Measurements from ENCODE around the gene EFCAB9. TPM values are rescaled to one million over a fixed set of nuclear protein-coding genes. Genes with fewer than 3 reads are reported as not detected.

The EFCAB9 gene
- total and polyA plus RNA-seq, 11 donors, result not detected

GRCh38 chr5:172156541-172156994 is 37.4 kb upstream of the EFCAB9 start:
- no peaks in the 10 kb centered on the region for H3K9me3 ChIP-seq
- ATAC-seq (peak; percentile 78 to 96 (median 80)), DNase-seq (peak in 4 of 5 donors; percentile 74 to 83 (median 78))
- no peak overlapping the region for H3K4me3 ChIP-seq
- 46 to 66% (median 58%) methylated on average over 12 to 13 of the region's 13 CpGs for WGBS, 4 donors
- intact Hi-C loops (cut with DNase I), result loop anchor here in 1 of 10 donors (5.0 kb wide), 1 partner anchor 34 kb away; no protein-coding TSS in a partner anchor
- H3K27me3 ChIP-seq, result no peaks in the 10 kb centered on the region
- H3K4me1 ChIP-seq, result peaks cover 0 to 75% (median 16%) of the 10 kb centered on the region in 12 donors
- H3K36me3 ChIP-seq, result peaks cover 0 to 62% (median 10%) of the 10 kb centered on the region in 9 donors
- peak overlapping the region in 11 of 12 donors; percentile 19 to 73 (median 45) for H3K27ac ChIP-seq
- TF ChIP-seq POLR2A (IDR thresholded peaks at IDR 0.05), result no peak
- TF ChIP-seq CTCF (IDR thresholded peaks at IDR 0.05), result no peak

- no peak overlapping the region for H3K4me3 ChIP-seq
- intact Hi-C loops (cut with DNase I), result loop anchor here in 1 of 10 donors (5.0 kb wide), 1 partner anchor 37 kb away; no protein-coding TSS in a partner anchor
- no peak for ATAC-seq
- H3K4me1 ChIP-seq, result peaks cover 5 to 75% (median 29%) of the 10 kb centered on the region in 12 donors
- TF ChIP-seq CTCF (IDR thresholded peaks at IDR 0.05) (no peak), POLR2A (IDR thresholded peaks at IDR 0.05) (no peak)
- peak in 1 of 5 donors; percentile 11 for DNase-seq
- peaks cover 0 to 43% (median 10%) of the 10 kb centered on the region in 9 donors for H3K36me3 ChIP-seq
- no peak overlapping the region for H3K27ac ChIP-seq
- 91 to 95% (median 92%) methylated on average over 8 of the region's 8 CpGs for WGBS, 4 donors
- no peaks in the 10 kb centered on the region for H3K27me3 ChIP-seq
- no peaks in the 10 kb centered on the region for H3K9me3 ChIP-seq
Observed at GRCh38 chr5:172159016-172159415, 35.0 kb upstream of the EFCAB9 start.

GRCh38 chr5:172160506-172160905 is 33.5 kb upstream of the EFCAB9 start:
- H3K27me3 ChIP-seq, result no peaks in the 10 kb centered on the region
- peak in 1 of 5 donors; percentile 5 for DNase-seq
- no peaks in the 10 kb centered on the region for H3K9me3 ChIP-seq
- peaks cover 11 to 75% (median 37%) of the 10 kb centered on the region in 12 donors for H3K4me1 ChIP-seq
- 72 to 81% (median 76%) methylated on average over 9 of the region's 9 CpGs for WGBS, 4 donors
- ATAC-seq, result no peak
- intact Hi-C loops (cut with DNase I), result loop anchor here in 1 of 10 donors (5.0 kb wide), 1 partner anchor 38 kb away; no protein-coding TSS in a partner anchor
- H3K4me3 ChIP-seq, result no peak overlapping the region
- TF ChIP-seq POLR2A (IDR thresholded peaks at IDR 0.05) (no peak), CTCF (IDR thresholded peaks at IDR 0.05) (no peak)
- peaks cover 0 to 28% (median 7%) of the 10 kb centered on the region in 9 donors for H3K36me3 ChIP-seq
- no peak overlapping the region for H3K27ac ChIP-seq

- 93 to 95% (median 94%) methylated on average over 5 of the region's 5 CpGs for WGBS, 4 donors
- ATAC-seq (no peak), DNase-seq (no peak)
- H3K27me3 ChIP-seq, result no peaks in the 10 kb centered on the region
- peaks cover 0 to 10% (median 0%) of the 10 kb centered on the region in 9 donors for H3K36me3 ChIP-seq
- intact Hi-C loops (cut with DNase I), result loop anchor here in 1 of 10 donors (5.0 kb wide), 1 partner anchor 40 kb away; no protein-coding TSS in a partner anchor
- TF ChIP-seq POLR2A (IDR thresholded peaks at IDR 0.05) (no peak), CTCF (IDR thresholded peaks at IDR 0.05) (no peak)
- H3K27ac ChIP-seq, result peak overlapping the region in 1 of 12 donors; percentile 48
- H3K4me3 ChIP-seq, result no peak overlapping the region
- H3K4me1 ChIP-seq, result peaks cover 11 to 62% (median 28%) of the 10 kb centered on the region in 12 donors
- no peaks in the 10 kb centered on the region for H3K9me3 ChIP-seq
Observed at GRCh38 chr5:172162323-172162986, 31.5 kb upstream of the EFCAB9 start.

Measured in heart left ventricle (tissue), 16 donors.